NCI-H1417 treated with DMSO at 0.1 percent for 48 hours (cell line): ENCODE measurements around the gene PCDHA8.
"Not testable (repeated sequence)": the region's sequence is repeated elsewhere in the genome, so short reads cannot be mapped to it uniquely, and the experiment has no call there.

Source experiments
- DNase-seq: peaks from one replicate; lab custom pipeline; 2025; lab: John Stamatoyannopoulos, UW

The PCDHA8 gene

DNA sequence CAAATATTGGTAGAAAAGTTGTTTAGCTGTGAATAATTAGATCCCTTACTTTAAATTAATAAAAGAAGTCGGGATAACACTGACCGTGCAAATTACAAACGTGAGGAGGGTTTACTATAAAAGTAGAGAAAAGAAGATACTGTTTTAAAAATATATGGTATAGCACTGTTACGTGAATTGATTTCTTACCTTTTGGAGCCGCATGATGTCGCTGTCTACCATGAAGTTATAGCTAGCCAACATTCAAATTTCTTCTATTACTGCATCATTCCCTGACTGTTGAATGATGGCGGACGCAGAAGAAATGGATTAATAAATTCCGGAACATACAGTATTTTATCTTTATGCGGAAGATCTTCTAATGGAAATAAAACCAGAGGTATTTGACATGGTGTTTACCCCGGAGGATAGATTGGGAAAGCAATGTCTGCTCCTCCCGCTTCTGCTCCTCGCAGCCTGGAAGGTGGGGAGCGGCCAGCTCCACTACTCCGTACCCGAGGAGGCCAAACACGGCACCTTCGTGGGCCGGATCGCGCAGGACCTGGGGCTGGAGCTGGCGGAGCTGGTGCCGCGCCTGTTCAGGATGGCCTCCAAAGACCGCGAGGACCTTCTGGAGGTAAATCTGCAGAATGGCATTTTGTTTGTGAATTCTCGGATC, 13.2 kb upstream of the PCDHA8 start, which contains the start of gene PCDHA6:
TSS of gene PCDHA6 (plus strand) at position 257 of the 658 bp plus-strand sequence. CDS start at position 389, 132 bp downstream.
- peak; percentile 78 for DNase-seq

DNA sequence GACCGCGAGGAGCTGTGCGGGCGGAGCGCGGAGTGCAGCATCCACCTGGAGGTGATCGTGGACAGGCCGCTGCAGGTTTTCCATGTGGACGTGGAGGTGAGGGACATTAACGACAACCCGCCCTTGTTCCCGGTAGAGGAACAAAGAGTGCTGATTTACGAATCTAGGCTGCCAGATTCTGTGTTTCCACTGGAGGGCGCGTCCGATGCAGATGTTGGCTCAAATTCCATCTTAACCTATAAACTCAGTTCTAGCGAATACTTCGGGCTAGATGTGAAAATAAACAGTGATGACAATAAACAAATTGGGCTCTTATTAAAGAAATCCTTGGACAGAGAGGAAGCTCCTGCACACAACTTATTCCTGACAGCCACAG, 12.6 kb upstream of the PCDHA8 start:
- peak; percentile 2 for DNase-seq

- DNase-seq, result not testable (repeated sequence)
Measured at GRCh38 chr5:140829511-140830501, 11.2 kb upstream of the PCDHA8 start.

DNA sequence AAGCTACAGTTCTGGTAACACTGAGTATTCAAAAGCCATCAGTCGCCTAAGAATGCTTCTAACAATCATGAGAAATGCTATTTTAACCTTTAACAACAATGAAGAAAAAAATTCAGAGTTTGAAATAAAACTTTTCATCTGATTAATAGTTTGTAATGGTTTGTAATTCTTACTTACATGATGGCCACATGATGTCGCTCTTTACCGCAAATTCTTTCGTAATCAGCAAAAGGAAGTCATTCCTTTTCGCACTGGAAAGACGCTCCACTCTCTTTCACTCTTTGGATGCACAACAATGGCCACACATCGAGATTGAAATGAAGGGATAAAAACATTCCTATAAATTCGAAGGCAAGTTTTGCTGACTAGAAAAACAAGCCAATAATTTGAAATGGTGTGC, 7.0 kb upstream of the PCDHA8 start, which contains the start of gene PCDHA7:
TSS of gene PCDHA7 (plus strand) at position 277 of the 400 bp plus-strand sequence. CDS start at position 392, 115 bp downstream.
- no peak for DNase-seq

GRCh38 chr5:140834439-140835008, 6.5 kb upstream of the PCDHA8 start:
- not testable (repeated sequence) for DNase-seq

DNA sequence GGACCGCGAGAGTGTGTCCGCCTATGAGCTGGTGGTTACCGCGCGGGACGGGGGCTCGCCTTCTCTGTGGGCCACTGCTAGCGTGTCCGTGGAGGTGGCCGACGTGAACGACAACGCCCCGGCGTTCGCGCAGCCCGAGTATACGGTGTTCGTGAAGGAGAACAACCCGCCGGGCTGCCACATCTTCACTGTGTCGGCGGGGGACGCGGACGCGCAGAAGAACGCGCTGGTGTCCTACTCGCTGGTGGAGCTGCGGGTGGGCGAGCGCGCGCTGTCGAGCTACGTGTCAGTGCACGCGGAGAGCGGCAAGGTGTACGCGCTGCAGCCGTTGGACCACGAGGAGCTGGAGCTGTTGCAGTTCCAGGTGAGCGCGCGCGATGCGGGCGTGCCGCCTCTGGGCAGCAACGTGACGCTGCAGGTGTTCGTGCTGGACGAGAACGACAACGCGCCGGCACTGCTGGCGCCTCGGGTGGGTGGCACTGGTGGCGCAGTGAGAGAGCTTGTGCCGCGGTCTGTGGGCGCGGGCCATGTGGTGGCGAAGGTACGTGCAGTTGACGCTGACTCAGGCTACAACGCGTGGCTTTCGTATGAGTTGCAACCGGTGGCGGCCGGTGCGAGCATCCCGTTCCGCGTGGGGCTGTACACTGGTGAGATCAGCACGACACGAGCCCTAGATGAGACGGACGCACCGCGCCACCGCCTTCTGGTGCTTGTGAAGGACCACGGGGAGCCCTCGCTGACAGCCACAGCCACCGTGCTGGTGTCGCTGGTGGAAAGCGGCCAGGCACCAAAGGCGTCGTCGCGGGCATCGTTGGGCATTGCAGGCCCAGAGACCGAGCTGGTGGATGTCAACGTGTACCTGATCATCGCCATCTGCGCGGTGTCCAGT, 5.1 kb upstream of the PCDHA8 start:
- no peak for DNase-seq

GRCh38 chr5:140842798-140843733, 2.1 kb downstream of the PCDHA8 start:
- no peak for DNase-seq

GRCh38 chr5:140848139-140849102, 7.4 kb downstream of the PCDHA8 start, which contains the start of gene PCDHA9:
Gene PCDHA9 (plus strand): TSS chr5:140848382. CDS start chr5:140848496, 114 bp downstream.
- DNase-seq, result not testable (repeated sequence)

- DNase-seq, result not testable (repeated sequence)
Measured at GRCh38 chr5:140849831-140850634, 9.0 kb downstream of the PCDHA8 start.

- no peak for DNase-seq
Measured at GRCh38 chr5:140855772-140856674, 15.0 kb downstream of the PCDHA8 start, which contains the start of gene PCDHA10. Gene PCDHA10 (plus strand): TSS chr5:140855897. CDS start chr5:140856049, 152 bp downstream.

DNA sequence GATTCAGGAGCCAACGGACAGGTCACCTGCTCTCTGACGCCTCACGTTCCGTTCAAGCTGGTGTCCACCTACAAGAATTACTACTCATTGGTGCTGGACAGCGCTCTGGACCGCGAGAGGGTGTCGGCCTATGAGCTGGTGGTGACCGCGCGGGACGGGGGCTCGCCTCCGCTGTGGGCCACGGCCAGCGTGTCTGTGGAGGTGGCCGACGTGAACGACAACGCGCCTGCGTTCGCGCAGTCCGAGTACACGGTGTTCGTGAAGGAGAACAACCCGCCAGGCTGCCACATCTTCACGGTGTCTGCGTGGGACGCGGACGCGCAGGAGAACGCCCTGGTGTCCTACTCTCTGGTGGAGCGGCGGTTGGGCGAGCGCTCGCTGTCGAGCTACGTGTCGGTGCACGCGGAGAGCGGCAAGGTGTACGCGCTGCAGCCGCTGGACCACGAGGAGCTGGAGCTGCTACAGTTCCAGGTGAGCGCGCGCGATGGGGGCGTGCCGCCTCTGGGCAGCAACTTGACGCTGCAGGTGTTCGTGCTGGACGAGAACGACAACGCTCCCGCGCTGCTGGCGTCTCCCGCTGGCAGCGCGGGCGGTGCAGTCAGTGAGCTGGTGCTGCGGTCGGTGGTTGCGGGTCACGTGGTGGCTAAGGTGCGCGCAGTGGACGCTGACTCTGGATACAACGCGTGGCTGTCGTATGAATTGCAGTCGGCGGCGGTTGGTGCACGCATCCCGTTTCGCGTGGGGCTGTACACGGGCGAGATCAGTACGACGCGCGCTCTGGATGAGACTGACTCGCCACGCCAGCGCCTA, 16.4 kb downstream of the PCDHA8 start:
- no peak for DNase-seq

DNA sequence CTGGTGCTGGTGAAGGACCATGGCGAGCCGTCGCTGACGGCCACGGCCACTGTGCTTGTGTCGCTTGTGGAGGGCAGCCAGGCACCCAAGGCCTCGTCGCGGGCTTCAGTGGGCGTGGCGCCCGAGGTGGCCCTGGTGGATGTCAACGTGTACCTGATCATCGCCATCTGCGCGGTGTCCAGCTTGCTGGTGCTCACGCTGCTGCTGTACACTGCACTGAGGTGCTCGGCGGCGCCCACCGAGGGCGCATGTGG, 16.9 kb downstream of the PCDHA8 start:
- no peak for DNase-seq

GRCh38 chr5:140862441-140863295, 21.7 kb downstream of the PCDHA8 start:
- no peak for DNase-seq

DNA sequence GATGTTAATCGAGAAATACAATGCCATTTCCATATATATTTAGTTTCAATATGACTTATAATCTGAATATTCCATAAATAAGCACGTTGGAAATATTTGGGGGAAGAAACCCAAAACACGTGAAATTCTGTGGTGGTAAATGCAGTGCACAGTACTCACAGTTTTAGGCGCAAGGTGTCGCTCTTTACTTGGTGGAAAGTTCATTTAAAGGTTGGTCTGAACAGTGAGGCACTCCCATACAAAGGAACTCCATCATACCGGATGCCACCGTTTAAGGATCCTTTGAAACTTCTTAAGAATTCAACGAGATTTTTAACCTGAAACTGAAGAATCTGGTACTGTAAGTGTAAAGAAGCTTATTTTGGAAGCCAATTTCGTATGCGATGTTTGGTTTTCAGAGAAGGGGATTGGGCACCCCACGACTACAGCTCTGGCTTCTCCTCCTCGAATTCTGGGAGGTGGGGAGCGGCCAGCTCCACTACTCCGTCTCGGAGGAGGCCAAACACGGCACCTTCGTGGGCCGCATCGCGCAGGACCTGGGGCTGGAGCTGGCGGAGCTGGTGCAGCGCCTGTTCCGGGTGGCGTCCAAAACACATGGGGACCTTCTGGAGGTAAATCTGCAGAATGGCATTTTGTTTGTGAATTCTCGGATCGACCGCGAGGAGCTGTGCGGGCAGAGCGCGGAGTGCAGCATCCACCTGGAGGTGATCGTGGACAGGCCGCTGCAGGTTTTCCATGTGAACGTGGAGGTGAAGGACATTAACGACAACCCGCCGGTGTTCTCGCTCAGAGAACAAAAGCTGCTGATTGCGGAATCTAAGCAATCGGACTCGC, 28.0 kb downstream of the PCDHA8 start, which contains the start of gene PCDHA11:
TSS of gene PCDHA11 (plus strand) at position 237 of the 834 bp plus-strand sequence. CDS start at position 384, 147 bp downstream.
- DNase-seq, result no peak
